Mesodermal cell (in vitro differentiated cells): Measurements from ENCODE around the gene HNRNPLL.

Experiments
- H3K27ac ChIP-seq: 2 replicates; pipeline ENCODE4 v1.7.0; 2013; ENCODE audit warnings: mild to moderate bottlenecking, low read depth, low read length, moderate library complexity; ENCODE audit not compliant: severe bottlenecking
- H3K36me3 ChIP-seq: 2 replicates; pipeline ENCODE4 v1.7.1; 2013; ENCODE audit warnings: mild to moderate bottlenecking, low read length, moderate library complexity; ENCODE audit not compliant: control insufficient read depth, insufficient read depth
- H3K4me1 ChIP-seq: one replicate; pipeline ENCODE4 v1.7.1; 2013; ENCODE audit warnings: mild to moderate bottlenecking, low read length; ENCODE audit not compliant: insufficient read depth, control insufficient read depth, poor library complexity, severe bottlenecking
- H3K4me3 ChIP-seq: 2 replicates; pipeline ENCODE4 v1.7.0; 2013; ENCODE audit warnings: low read length, control low read depth, mild to moderate bottlenecking; ENCODE audit not compliant: insufficient read depth, poor library complexity, severe bottlenecking; ENCODE audit errors: extremely low read depth
- H3K9me3 ChIP-seq: 2 replicates; pipeline ENCODE4 v1.7.1; 2013; ENCODE audit warnings: mild to moderate bottlenecking, low read length, moderate library complexity; ENCODE audit not compliant: control insufficient read depth
- WGBS, 2 experiments: methylation state at CpG; one replicate each; pipeline ENCODE4 v1.1.5; 2013; ENCODE audit warnings: missing lambda C conversion rate in 2 of 2; ENCODE audit not compliant: insufficient coverage in 2 of 2; 5-methylcytosine and 5-hydroxymethylcytosine counted together

Gene HNRNPLL

GRCh38 chr2:38527338-38528007 lies 75.3 kb downstream of the HNRNPLL start:
- 100% methylated on average over 2 of the region's 5 CpGs for WGBS, 2 experiments
- no peak overlapping the region for H3K27ac ChIP-seq
- no peaks in the 10 kb centered on the region for H3K36me3 ChIP-seq
- H3K4me3 ChIP-seq = peak overlapping the region; percentile 20
- peaks cover 3% of the 10 kb centered on the region for H3K4me1 ChIP-seq
- H3K9me3 ChIP-seq = no peaks in the 10 kb centered on the region

DNA sequence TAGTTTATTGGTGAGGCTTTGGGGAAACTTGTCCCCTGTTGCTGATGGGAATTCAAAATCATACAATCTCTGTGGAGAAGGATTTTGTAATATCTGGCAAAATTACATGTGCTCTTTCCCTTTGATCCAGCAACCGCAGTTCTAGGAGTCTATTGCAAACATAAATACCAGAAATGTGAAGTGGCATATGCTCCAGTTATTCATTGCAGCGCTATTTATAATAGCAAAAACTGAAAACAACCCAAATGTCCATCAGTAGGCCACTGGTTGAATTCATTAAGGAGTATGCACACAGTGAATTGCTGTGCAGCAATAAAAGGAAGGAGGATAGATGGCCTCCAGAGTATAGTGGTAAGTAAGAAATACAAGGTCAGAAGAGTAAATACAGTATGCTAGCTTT lies 76.5 kb downstream of the HNRNPLL start:
- H3K4me3 ChIP-seq = no peak overlapping the region
- WGBS, 2 experiments = 100% methylated on average over 1 of the region's 2 CpGs; no CpG with 5 or more reads in 1 of the 2 experiments
- H3K36me3 ChIP-seq = no peaks in the 10 kb centered on the region
- H3K27ac ChIP-seq = no peak overlapping the region
- H3K4me1 ChIP-seq = peaks cover 3% of the 10 kb centered on the region
- H3K9me3 ChIP-seq = no peaks in the 10 kb centered on the region

- WGBS, 2 experiments = 82 to 100% methylated on average over 2 to 3 of the region's 3 CpGs
Observed at GRCh38 chr2:38524580-38524979, 78.1 kb downstream of the HNRNPLL start.

GRCh38 chr2:38523728-38524437 lies 78.8 kb downstream of the HNRNPLL start:
- H3K4me1 ChIP-seq = peaks cover 3% of the 10 kb centered on the region
- no peaks in the 10 kb centered on the region for H3K36me3 ChIP-seq
- H3K9me3 ChIP-seq = no peaks in the 10 kb centered on the region
- WGBS, 2 experiments = 60 to 83% methylated on average over 4 to 7 of the region's 11 CpGs
- no peak overlapping the region for H3K4me3 ChIP-seq
- H3K27ac ChIP-seq = no peak overlapping the region

More at GRCh38 chr2:38524580-38524979, 78.1 kb downstream of the HNRNPLL start:
- Histone ChIP-seq H3K36me3 (no peaks in the 10 kb centered on the region), H3K27ac (no peak overlapping the region), H3K4me1 (peaks cover 3% of the 10 kb centered on the region), H3K9me3 (no peaks in the 10 kb centered on the region), H3K4me3 (no peak overlapping the region)

DNA sequence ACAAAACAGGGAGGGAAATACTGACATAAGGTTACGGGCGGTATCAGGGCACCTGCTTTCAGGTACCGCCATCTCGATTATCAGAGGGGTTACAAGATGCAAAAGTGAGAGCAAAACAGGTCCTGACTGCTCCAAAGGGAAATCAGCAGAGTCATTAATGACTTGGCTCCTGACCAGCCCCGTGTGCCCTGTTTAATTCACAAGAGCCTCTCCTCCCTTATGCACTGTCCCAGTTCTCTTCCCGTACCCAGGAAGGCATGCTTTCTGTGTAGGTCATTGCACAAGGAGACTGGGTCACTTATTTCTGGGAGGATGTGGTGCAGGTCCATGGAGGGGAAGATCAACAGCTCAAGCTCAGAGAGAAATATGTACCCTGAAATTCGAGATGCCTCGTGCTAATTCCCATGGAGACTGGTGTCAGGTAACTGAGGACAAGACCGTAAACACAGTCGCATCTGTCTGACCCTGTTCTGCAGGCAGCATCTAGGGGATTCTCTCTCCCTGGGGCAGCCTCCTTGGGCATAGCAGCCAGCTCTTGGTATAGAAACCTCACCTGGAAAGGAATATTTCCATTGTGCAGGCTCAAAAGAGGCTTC lies 79.9 kb downstream of the HNRNPLL start:
- H3K27ac ChIP-seq = no peak overlapping the region
- no peaks in the 10 kb centered on the region for H3K9me3 ChIP-seq
- peaks cover 3% of the 10 kb centered on the region for H3K4me1 ChIP-seq
- 82 to 87% methylated on average over 9 of the region's 10 CpGs for WGBS, 2 experiments
- no peaks in the 10 kb centered on the region for H3K36me3 ChIP-seq
- no peak overlapping the region for H3K4me3 ChIP-seq

GRCh38 chr2:38521835-38522234 lies 80.9 kb downstream of the HNRNPLL start:
- H3K27ac ChIP-seq = no peak overlapping the region
- H3K4me3 ChIP-seq = no peak overlapping the region
- H3K9me3 ChIP-seq = no peaks in the 10 kb centered on the region
- H3K36me3 ChIP-seq = no peaks in the 10 kb centered on the region
- H3K4me1 ChIP-seq = peaks cover 3% of the 10 kb centered on the region
- WGBS, 2 experiments = 79% methylated on average over 3 of the region's 4 CpGs; no CpG with 5 or more reads in 1 of the 2 experiments

GRCh38 chr2:38517284-38517683 lies 85.4 kb downstream of the HNRNPLL start:
- peaks cover 4% of the 10 kb centered on the region for H3K4me1 ChIP-seq
- H3K36me3 ChIP-seq = no peaks in the 10 kb centered on the region
- 98 to 100% methylated on average over 4 to 6 of the region's 6 CpGs for WGBS, 2 experiments
- no peaks in the 10 kb centered on the region for H3K9me3 ChIP-seq
- no peak overlapping the region for H3K4me3 ChIP-seq
- no peak overlapping the region for H3K27ac ChIP-seq

GRCh38 chr2:38516526-38516925 lies 86.2 kb downstream of the HNRNPLL start:
- no peak overlapping the region for H3K4me3 ChIP-seq
- WGBS, 2 experiments = 80 to 90% methylated on average over 1 to 5 of the region's 6 CpGs
- H3K9me3 ChIP-seq = no peaks in the 10 kb centered on the region
- H3K27ac ChIP-seq = no peak overlapping the region
- H3K36me3 ChIP-seq = no peaks in the 10 kb centered on the region
- H3K4me1 ChIP-seq = peaks cover 4% of the 10 kb centered on the region

DNA sequence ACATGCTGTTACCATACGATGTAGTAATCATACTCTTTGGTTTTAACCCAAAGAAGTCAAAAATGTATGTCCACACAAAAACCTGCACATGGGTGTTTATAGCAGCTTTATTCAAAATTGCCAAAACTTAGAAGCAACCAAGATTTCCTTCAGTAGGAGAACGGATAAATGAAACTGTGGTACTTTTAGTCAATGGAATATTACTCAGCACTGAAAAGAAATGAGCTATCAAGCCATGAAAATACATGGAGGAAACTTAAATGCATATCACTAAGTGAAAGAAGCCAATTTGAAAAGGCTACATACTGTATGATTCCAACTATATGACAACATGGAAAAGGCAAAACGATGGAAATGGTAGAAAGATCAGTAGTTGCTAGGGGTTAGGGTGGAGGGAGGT lies 86.6 kb downstream of the HNRNPLL start:
- H3K4me1 ChIP-seq = peaks cover 4% of the 10 kb centered on the region
- 100% methylated on average over 1 of the region's 3 CpGs; no CpG with 5 or more reads in 1 of the 2 experiments for WGBS, 2 experiments
- no peak overlapping the region for H3K4me3 ChIP-seq
- H3K27ac ChIP-seq = no peak overlapping the region
- H3K36me3 ChIP-seq = no peaks in the 10 kb centered on the region
- no peaks in the 10 kb centered on the region for H3K9me3 ChIP-seq

DNA sequence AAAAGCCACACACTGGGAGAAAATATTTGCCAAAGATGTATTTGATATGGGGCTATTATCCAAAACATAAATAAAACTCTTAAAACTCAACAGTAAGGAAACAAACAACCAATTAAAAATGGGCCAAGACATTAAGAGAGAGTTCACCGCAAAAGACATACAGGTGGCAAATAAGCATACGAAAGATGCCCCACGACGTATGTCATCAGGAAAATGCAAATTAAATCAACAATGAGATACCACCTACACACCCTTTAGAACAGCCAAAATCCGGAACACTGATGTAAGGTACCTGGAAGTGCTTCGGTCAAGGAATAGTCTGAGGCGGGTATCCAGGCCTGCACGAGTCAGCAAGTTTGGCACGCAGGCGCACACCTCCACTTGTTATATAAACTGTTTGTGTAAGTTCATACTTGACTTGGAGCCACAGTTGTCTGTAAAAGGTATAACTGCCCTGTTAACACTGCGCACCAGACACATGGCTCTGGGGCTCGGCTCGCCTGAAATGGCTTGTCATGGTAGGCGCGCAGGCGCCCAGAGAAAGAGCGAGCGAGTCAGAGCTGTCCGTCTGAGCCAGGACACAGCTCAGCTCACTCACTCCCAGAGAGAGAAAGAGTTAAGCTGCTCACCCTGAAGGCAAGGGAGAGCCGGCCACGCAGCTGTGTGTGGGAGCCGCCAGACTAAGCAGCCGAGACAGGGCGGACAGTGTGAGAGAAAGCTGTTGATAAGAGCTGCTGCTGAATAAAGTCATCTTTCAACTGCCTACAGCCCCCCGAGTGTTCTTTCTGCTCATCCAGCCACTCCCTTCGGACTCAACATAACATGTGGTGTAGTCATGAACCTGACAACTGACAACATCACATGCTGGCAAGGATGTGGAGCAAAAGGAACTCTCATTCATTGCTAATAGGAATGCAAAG lies 87.3 kb downstream of the HNRNPLL start:
- H3K27ac ChIP-seq = peak overlapping the region; percentile 41
- H3K4me3 ChIP-seq = no peak overlapping the region
- H3K4me1 ChIP-seq = peaks cover 4% of the 10 kb centered on the region
- WGBS, 2 experiments = 84 to 89% methylated on average over 24 to 25 of the region's 26 CpGs
- H3K36me3 ChIP-seq = no peaks in the 10 kb centered on the region
- H3K9me3 ChIP-seq = no peaks in the 10 kb centered on the region
